ENCODE data around the gene POP7. TPM values are rescaled to one million over a fixed set of nuclear protein-coding genes. Genes with fewer than 3 reads are reported as not detected.

POP7 gene
- polyA plus RNA-seq, 1 experiment = 35.2 TPM

- POLR2A ChIA-PET = no interaction called here
- H3K27me3 ChIP-seq (ENCODE audit: control insufficient read depth, insufficient read depth, low read length) = no peaks in the 10 kb centered on the region
- no peak for DNase-seq (ENCODE audit: low read depth)
- TF ChIP-seq CTCF (IDR thresholded peaks at IDR 0.05; ENCODE audit: insufficient read depth, low read depth, low read length) = no peak
- peaks cover 42% of the 10 kb centered on the region for H3K36me3 ChIP-seq (ENCODE audit: control insufficient read depth, insufficient read depth, low read length)
- CTCF ChIA-PET = interaction anchor here (1.0 to 10.3 kb wide), 2 partner anchors 14 to 28 kb away, joined by 4 to 110 read pairs; partner anchors contain the start of gene GIGYF1
- H3K4me3 ChIP-seq (ENCODE audit: low read depth, low read length) = no peak overlapping the region
Observed at GRCh38 chr7:100677308-100678267, 28.3 kb upstream of the POP7 start.

GRCh38 chr7:100678291-100678984, 27.5 kb upstream of the POP7 start:
- Histone ChIP-seq H3K36me3 (ENCODE audit: control insufficient read depth, insufficient read depth, low read length) (peaks cover 48% of the 10 kb centered on the region), H3K27me3 (ENCODE audit: control insufficient read depth, insufficient read depth, low read length) (no peaks in the 10 kb centered on the region), H3K4me3 (ENCODE audit: low read depth, low read length) (no peak overlapping the region)
- no peak for TF ChIP-seq CTCF (IDR thresholded peaks at IDR 0.05; ENCODE audit: insufficient read depth, low read depth, low read length)
- DNase-seq (ENCODE audit: low read depth) = no peak
- POLR2A ChIA-PET = no interaction called here
- CTCF ChIA-PET = interaction anchor here (0.6 to 10.3 kb wide), 2 partner anchors 13 to 228 kb away, joined by 3 to 110 read pairs; partner anchors contain the start of gene GIGYF1

GRCh38 chr7:100679129-100679926, 26.6 kb upstream of the POP7 start:
- POLR2A ChIA-PET = interaction anchor here (0.6 kb wide), 1 partner anchor 17 kb away, joined by 11 read pairs; no protein-coding TSS in a partner anchor
- no peak for DNase-seq (ENCODE audit: low read depth)
- CTCF ChIA-PET = interaction anchor here (1.7 to 10.3 kb wide), 2 partner anchors 12 to 173 kb away, joined by 5 to 110 read pairs; partner anchors contain the start of genes GIGYF1 and SLC12A9

GRCh38 chr7:100679927-100680575, 25.9 kb upstream of the POP7 start:
- Histone ChIP-seq H3K4me3 (ENCODE audit: low read depth, low read length) (no peak overlapping the region), H3K27me3 (ENCODE audit: control insufficient read depth, insufficient read depth, low read length) (no peaks in the 10 kb centered on the region), H3K36me3 (ENCODE audit: control insufficient read depth, insufficient read depth, low read length) (peaks cover 58% of the 10 kb centered on the region)
- CTCF ChIA-PET = interaction anchor here (1.7 to 10.3 kb wide), 2 partner anchors 11 to 172 kb away, joined by 5 to 110 read pairs; partner anchors contain the start of genes GIGYF1 and SLC12A9
- no peak for TF ChIP-seq CTCF (IDR thresholded peaks at IDR 0.05; ENCODE audit: insufficient read depth, low read depth, low read length)
- POLR2A ChIA-PET = interaction anchor here (0.6 kb wide), 1 partner anchor 17 kb away, joined by 11 read pairs; no protein-coding TSS in a partner anchor
- DNase-seq (ENCODE audit: low read depth) = no peak

More at GRCh38 chr7:100679129-100679926, 26.6 kb upstream of the POP7 start:
- Histone ChIP-seq H3K27me3 (ENCODE audit: control insufficient read depth, insufficient read depth, low read length) (no peaks in the 10 kb centered on the region), H3K4me3 (ENCODE audit: low read depth, low read length) (no peak overlapping the region), H3K36me3 (ENCODE audit: control insufficient read depth, insufficient read depth, low read length) (peaks cover 54% of the 10 kb centered on the region)
- no peak for TF ChIP-seq CTCF (IDR thresholded peaks at IDR 0.05; ENCODE audit: insufficient read depth, low read depth, low read length)

Data from BJ (cell line).